ENCODE results near the gene CCNDBP1.

The CCNDBP1 gene
- long read RNA-seq, transcript CCNDBP1-201 (11 exons, 3,660 nt), result major isoform, 351 of 464 reads
- long read RNA-seq, transcript CCNDBP1-204 (10 exons, 1,450 nt), result minor isoform, 21 of 464 reads
- long read RNA-seq, transcript CCNDBP1-202 (9 exons, 1,479 nt), result minor isoform, 14 of 464 reads
- long read RNA-seq, transcript CCNDBP1-213 (10 exons, 1,385 nt), result minor isoform, 5 of 464 reads
- long read RNA-seq, partial matches to known transcripts, result 45 of 464 reads
- long read RNA-seq, other reads (novel, unspliced or antisense), result 25 of 464 reads

- Histone ChIP-seq H3K27ac (replicated peaks) (peak within 1 kb of the TSS; percentile 83), H3K4me3 (replicated peaks; ENCODE audit: insufficient read depth, low read length) (peak within 1 kb of the TSS; percentile 88), H3K27me3 (ENCODE audit: insufficient read depth, poor library complexity, severe bottlenecking) (no peaks in the 10 kb centered on the region)
- TF ChIP-seq REST (IDR thresholded peaks at IDR 0.05; ENCODE audit: insufficient replicate concordance, low read depth), result peak; percentile 45
- TF ChIP-seq CTCF (IDR thresholded peaks at IDR 0.05; ENCODE audit: insufficient read depth, low read length), result no peak
- TF ChIP-seq POLR2AphosphoS5 (IDR thresholded peaks at IDR 0.05; ENCODE audit: low read depth), result peak; percentile 87; the same call in 1 of the 2 replicates
- TF ChIP-seq SPI1 (IDR thresholded peaks at IDR 0.05; ENCODE audit: borderline replicate concordance, low read depth), result peak; percentile 11; the same call in 1 of the 2 replicates
- peak; percentile 83 for TF ChIP-seq GABPA (IDR thresholded peaks at IDR 0.05; ENCODE audit: low read depth)
- DNase-seq (ENCODE audit: low read depth in 1 of 2, low spot score in 1 of 2), result peak; percentile 87 to 97
Observed at GRCh38 chr15:43185157-43186002, at the start of gene CCNDBP1. Gene CCNDBP1, plus strand, starts transcription at chr15:43185403. Its CDS starts 96 bp downstream, at chr15:43185499.

GRCh38 chr15:43143203-43143941 lies 41.8 kb upstream of the CCNDBP1 start:
- Histone ChIP-seq H3K27me3 (ENCODE audit: insufficient read depth, poor library complexity, severe bottlenecking) (no peaks in the 10 kb centered on the region), H3K27ac (replicated peaks) (no peak overlapping the region), H3K4me3 (replicated peaks; ENCODE audit: insufficient read depth, low read length) (no peak overlapping the region)
- no peak for TF ChIP-seq SPI1 (IDR thresholded peaks at IDR 0.05; ENCODE audit: borderline replicate concordance, low read depth)
- no peak for TF ChIP-seq CTCF (IDR thresholded peaks at IDR 0.05; ENCODE audit: insufficient read depth, low read length)
- TF ChIP-seq POLR2AphosphoS5 (IDR thresholded peaks at IDR 0.05; ENCODE audit: low read depth), result no peak
- TF ChIP-seq REST (IDR thresholded peaks at IDR 0.05; ENCODE audit: insufficient replicate concordance, low read depth), result no peak
- no peak for TF ChIP-seq GABPA (IDR thresholded peaks at IDR 0.05; ENCODE audit: low read depth)
- DNase-seq (ENCODE audit: low read depth in 1 of 2, low spot score in 1 of 2), result no peak

GRCh38 chr15:43144512-43144911 lies 40.7 kb upstream of the CCNDBP1 start:
- Histone ChIP-seq H3K27ac (replicated peaks) (no peak overlapping the region), H3K4me3 (replicated peaks; ENCODE audit: insufficient read depth, low read length) (no peak overlapping the region), H3K27me3 (ENCODE audit: insufficient read depth, poor library complexity, severe bottlenecking) (no peaks in the 10 kb centered on the region)
- no peak for TF ChIP-seq GABPA (IDR thresholded peaks at IDR 0.05; ENCODE audit: low read depth)
- TF ChIP-seq CTCF (IDR thresholded peaks at IDR 0.05; ENCODE audit: insufficient read depth, low read length), result no peak
- no peak for TF ChIP-seq POLR2AphosphoS5 (IDR thresholded peaks at IDR 0.05; ENCODE audit: low read depth)
- no peak for TF ChIP-seq REST (IDR thresholded peaks at IDR 0.05; ENCODE audit: insufficient replicate concordance, low read depth)
- peak; percentile 50; the same call in 1 of the 2 replicates for TF ChIP-seq SPI1 (IDR thresholded peaks at IDR 0.05; ENCODE audit: borderline replicate concordance, low read depth)
- no peak for DNase-seq (ENCODE audit: low read depth in 1 of 2, low spot score in 1 of 2)

All from HL-60 (cell line).